Measurements from ENCODE around the gene UBR3. TPM values are rescaled to one million over a fixed set of nuclear protein-coding genes. Genes with fewer than 3 reads are reported as not detected.
A peak's percentile ranks its signal among the peaks of the same experiment; 100 is the strongest.

The UBR3 gene
- total RNA-seq, 4 donors from 2014 or later = 87.4 to 101 (median 97.3) TPM

DNA sequence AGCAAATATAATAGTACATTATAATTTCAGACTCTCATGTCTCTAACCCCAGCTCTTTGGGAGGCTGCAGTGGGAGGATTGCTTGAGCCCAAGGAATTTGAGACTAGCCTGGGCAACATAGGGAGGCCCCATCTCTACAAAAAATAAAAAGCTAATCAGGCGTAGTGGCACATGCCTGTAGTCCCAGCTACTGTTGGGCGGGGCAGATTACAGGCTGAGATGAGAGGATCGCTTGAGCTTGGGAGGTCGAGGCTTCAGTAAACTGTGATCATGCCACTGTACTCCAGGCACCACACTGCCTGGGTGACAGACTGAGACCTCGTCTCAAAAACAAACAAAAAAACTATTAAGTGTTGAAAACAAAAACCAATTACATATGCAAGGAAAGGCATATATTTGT is 227.7 kb downstream of the UBR3 start:
- Histone ChIP-seq H3K27ac (no peak overlapping the region), H3K4me1 (no peaks in the 10 kb centered on the region), H3K27me3 (no peaks in the 10 kb centered on the region), H3K36me3 (peaks cover 0 to 55% (median 0%) of the 10 kb centered on the region in 3 donors), H3K4me3 (no peak overlapping the region), H3K9me3 (no peaks in the 10 kb centered on the region)
- no peak for DNase-seq (ENCODE audit: low spot score in 2 of 2)
- TF ChIP-seq EP300 (IDR thresholded peaks at IDR 0.05) (no peak), POLR2A (IDR thresholded peaks at IDR 0.05) (no peak)
- TF ChIP-seq, protein P1, sequence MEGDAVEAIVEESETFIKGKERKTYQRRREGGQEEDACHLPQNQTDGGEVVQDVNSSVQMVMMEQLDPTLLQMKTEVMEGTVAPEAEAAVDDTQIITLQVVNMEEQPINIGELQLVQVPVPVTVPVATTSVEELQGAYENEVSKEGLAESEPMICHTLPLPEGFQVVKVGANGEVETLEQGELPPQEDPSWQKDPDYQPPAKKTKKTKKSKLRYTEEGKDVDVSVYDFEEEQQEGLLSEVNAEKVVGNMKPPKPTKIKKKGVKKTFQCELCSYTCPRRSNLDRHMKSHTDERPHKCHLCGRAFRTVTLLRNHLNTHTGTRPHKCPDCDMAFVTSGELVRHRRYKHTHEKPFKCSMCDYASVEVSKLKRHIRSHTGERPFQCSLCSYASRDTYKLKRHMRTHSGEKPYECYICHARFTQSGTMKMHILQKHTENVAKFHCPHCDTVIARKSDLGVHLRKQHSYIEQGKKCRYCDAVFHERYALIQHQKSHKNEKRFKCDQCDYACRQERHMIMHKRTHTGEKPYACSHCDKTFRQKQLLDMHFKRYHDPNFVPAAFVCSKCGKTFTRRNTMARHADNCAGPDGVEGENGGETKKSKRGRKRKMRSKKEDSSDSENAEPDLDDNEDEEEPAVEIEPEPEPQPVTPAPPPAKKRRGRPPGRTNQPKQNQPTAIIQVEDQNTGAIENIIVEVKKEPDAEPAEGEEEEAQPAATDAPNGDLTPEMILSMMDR (IDR thresholded peaks at IDR 0.05) = no peak
- 86 to 90% methylated on average over 5 of the region's 5 CpGs for WGBS, 2 donors

GRCh38 chr2:170056900-170057299 is 229.6 kb downstream of the UBR3 start:
- Histone ChIP-seq H3K4me1 (no peaks in the 10 kb centered on the region), H3K27ac (no peak overlapping the region), H3K9me3 (no peaks in the 10 kb centered on the region), H3K27me3 (no peaks in the 10 kb centered on the region), H3K36me3 (peaks cover 0 to 57% (median 0%) of the 10 kb centered on the region in 3 donors), H3K4me3 (no peak overlapping the region)
- 65 to 66% methylated on average over 1 of the region's 1 CpG for WGBS, 2 donors
- DNase-seq (ENCODE audit: low spot score in 2 of 2) = no peak
- TF ChIP-seq EP300 (IDR thresholded peaks at IDR 0.05) (no peak), POLR2A (IDR thresholded peaks at IDR 0.05) (no peak)
- TF ChIP-seq, protein P1 (IDR thresholded peaks at IDR 0.05) = no peak

DNA sequence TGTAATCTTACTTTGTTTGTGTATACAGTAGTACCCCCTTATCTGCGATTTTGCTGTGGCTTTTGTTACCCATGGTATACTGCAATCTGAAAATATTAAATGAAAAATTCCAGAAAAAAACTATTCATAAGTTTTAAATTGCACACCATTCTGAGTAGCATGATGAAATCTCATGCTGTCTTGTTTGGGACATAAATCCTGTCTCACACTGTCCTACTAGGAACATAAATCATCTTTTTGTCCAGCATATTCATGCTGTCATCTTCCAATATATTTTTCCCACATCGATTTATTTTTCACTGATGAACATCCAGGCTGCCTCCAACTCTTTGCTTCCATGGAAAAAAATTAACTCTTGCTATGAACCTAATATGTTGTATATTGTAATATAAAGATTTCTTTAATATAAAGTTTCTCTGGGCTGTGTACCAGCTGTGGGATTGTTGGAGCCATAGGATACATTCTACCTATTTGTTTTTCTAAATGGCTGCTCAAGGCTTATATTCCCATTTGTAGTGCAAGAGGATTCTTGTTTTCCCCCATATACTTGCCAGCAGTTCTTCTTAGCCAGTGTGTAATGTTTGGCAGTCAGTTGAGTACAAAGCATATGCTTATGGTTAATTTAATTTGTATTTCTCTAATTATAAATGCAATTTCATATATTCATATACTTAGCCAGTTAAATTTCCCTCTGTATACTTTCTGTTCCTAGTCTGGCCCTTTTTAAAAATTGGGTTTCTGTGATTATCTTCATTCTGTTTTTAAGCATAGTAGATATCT is 236.4 kb downstream of the UBR3 start:
- no peak for TF ChIP-seq EP300 (IDR thresholded peaks at IDR 0.05)
- TF ChIP-seq POLR2A (IDR thresholded peaks at IDR 0.05) = no peak
- TF ChIP-seq, protein P1 (IDR thresholded peaks at IDR 0.05) = no peak
- Histone ChIP-seq H3K4me3 (no peak overlapping the region), H3K27ac (no peak overlapping the region), H3K36me3 (peaks cover 0 to 88% (median 0%) of the 10 kb centered on the region in 3 donors), H3K4me1 (no peaks in the 10 kb centered on the region), H3K9me3 (no peaks in the 10 kb centered on the region), H3K27me3 (no peaks in the 10 kb centered on the region)
- WGBS, 2 donors = 84 to 89% methylated on average over 2 of the region's 2 CpGs
- no peak for DNase-seq (ENCODE audit: low spot score in 2 of 2)

DNA sequence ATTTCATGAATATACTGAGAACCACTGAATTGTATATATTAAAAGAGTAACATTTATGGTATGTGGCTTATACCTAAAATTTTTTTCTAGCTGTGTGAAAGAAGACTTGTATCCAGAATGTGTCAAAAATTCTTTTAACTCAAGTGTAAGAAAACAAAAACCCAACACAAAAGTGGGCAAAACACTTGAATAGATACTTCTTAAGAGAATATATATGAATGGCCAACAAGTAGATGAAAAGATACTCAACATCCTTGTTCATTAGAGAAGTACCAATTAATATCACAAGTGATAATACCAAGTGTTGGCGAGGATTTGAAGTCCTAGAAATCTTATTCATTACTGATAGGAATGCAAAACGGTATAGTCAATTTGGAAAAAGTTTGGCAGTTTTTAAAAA is 243.5 kb downstream of the UBR3 start:
- WGBS, 2 donors = 98 to 99% methylated on average over 2 of the region's 2 CpGs
- no peak overlapping the region for H3K4me3 ChIP-seq
- H3K4me1 ChIP-seq = peaks cover 0 to 22% (median 4%) of the 10 kb centered on the region in 4 donors
- peaks cover 0 to 7% (median 0%) of the 10 kb centered on the region in 4 donors for H3K9me3 ChIP-seq
- no peak for DNase-seq (ENCODE audit: low spot score in 2 of 2)
- no peak overlapping the region for H3K27ac ChIP-seq
- peaks cover 0 to 63% (median 0%) of the 10 kb centered on the region in 3 donors for H3K36me3 ChIP-seq
- TF ChIP-seq, protein P1 (IDR thresholded peaks at IDR 0.05) = no peak
- TF ChIP-seq POLR2A (IDR thresholded peaks at IDR 0.05) (no peak), EP300 (IDR thresholded peaks at IDR 0.05) (no peak)
- no peaks in the 10 kb centered on the region for H3K27me3 ChIP-seq

- H3K9me3 ChIP-seq = peaks cover 0 to 7% (median 0%) of the 10 kb centered on the region in 4 donors
- peak overlapping the region in 2 of 4 donors; percentile 23 to 39 for H3K27ac ChIP-seq
- DNase-seq (ENCODE audit: low spot score in 2 of 2) = peak; percentile 20 to 65
- 14 to 22% methylated on average over 2 of the region's 2 CpGs for WGBS, 2 donors
- H3K4me3 ChIP-seq = no peak overlapping the region
- H3K27me3 ChIP-seq = no peaks in the 10 kb centered on the region
- H3K4me1 ChIP-seq = peaks cover 0 to 22% (median 4%) of the 10 kb centered on the region in 4 donors
- H3K36me3 ChIP-seq = peaks cover 0 to 47% (median 0%) of the 10 kb centered on the region in 3 donors
- TF ChIP-seq, protein P1 (IDR thresholded peaks at IDR 0.05) = no peak
- TF ChIP-seq EP300 (IDR thresholded peaks at IDR 0.05) (peak in 1 of 2 donors; percentile 43), POLR2A (IDR thresholded peaks at IDR 0.05) (no peak)
Measured at GRCh38 chr2:170073288-170073687, 246.0 kb downstream of the UBR3 start.
